HG03457 (cell line): ENCODE data around the gene S100A4.

Experiments used
- ATAC-seq: cut with Tn5 transposase; IDR thresholded peaks from one replicate; pipeline ENCODE4 v1.9.1; 2021; ENCODE audit warnings: moderate number of reproducible peaks; ENCODE audit not compliant: unreplicated experiment

Gene S100A4

GRCh38 chr1:153548722-153549688 is 3.4 kb upstream of the S100A4 start, which contains the start of gene S100A3:
S100A3 (minus strand) TSS chr1:153549258; CDS start chr1:153548485, 773 bp downstream.
- no peak for ATAC-seq

- ATAC-seq = no peak
These were observed 2.2 kb upstream of the S100A4 start for GRCh38 chr1:153547560-153548551.

GRCh38 chr1:153546796-153547559 is 1.4 kb upstream of the S100A4 start:
- no peak for ATAC-seq

GRCh38 chr1:153546371-153546770 is 765 bp upstream of the S100A4 start:
- ATAC-seq = no peak

GRCh38 chr1:153544453-153545066 is 1.0 kb downstream of the S100A4 start:
- ATAC-seq = no peak

GRCh38 chr1:153543736-153544135 is 1.9 kb downstream of the S100A4 start:
- no peak for ATAC-seq

- no peak for ATAC-seq
These were observed 2.5 kb downstream of the S100A4 start for GRCh38 chr1:153542956-153543711.

GRCh38 chr1:153541641-153542590 is 3.7 kb downstream of the S100A4 start:
- ATAC-seq = no peak

- ATAC-seq = no peak
These were observed 4.9 kb downstream of the S100A4 start, which contains the start of gene S100A5 for GRCh38 chr1:153540394-153541361. S100A5 (minus strand) TSS chr1:153540934; CDS start chr1:153540191, 743 bp downstream.

GRCh38 chr1:153539395-153540093 is 6.1 kb downstream of the S100A4 start:
- no peak for ATAC-seq

- ATAC-seq = no peak
These were observed 7.2 kb downstream of the S100A4 start for GRCh38 chr1:153538315-153538821.

- no peak for ATAC-seq
These were observed 8.3 kb downstream of the S100A4 start for GRCh38 chr1:153537376-153537730.

GRCh38 chr1:153536671-153537375 is 8.8 kb downstream of the S100A4 start:
- no peak for ATAC-seq

- ATAC-seq = no peak
These were observed 9.5 kb downstream of the S100A4 start for GRCh38 chr1:153536012-153536670.
